ENCODE results near the gene DYDC2.

- TF ChIP-seq CTCF (IDR thresholded peaks at IDR 0.05) (no peak), POLR2A (IDR thresholded peaks at IDR 0.05) (no peak), POLR2AphosphoS5 (IDR thresholded peaks at IDR 0.05) (no peak)
Measured at GRCh38 chr10:80372675-80373074, 16.1 kb downstream of the DYDC2 start.
